IPS-20b (cell line): ENCODE data around the gene CYP11A1.

Source experiments
- H3K27ac ChIP-seq: one replicate; pipeline ENCODE4 v1.5.1; 2013; ENCODE audit warnings: low read length
- H3K27me3 ChIP-seq: 2 replicates; pipeline ENCODE4 v1.6.1; 2013; ENCODE audit warnings: mild to moderate bottlenecking, low read length, inconsistent platforms; ENCODE audit not compliant: insufficient read depth
- H3K36me3 ChIP-seq: 2 replicates; pipeline ENCODE4 v1.6.1; 2013; ENCODE audit warnings: low read depth, mild to moderate bottlenecking, inconsistent platforms, low read length, moderate library complexity; ENCODE audit not compliant: insufficient read depth
- H3K4me1 ChIP-seq: 2 replicates; pipeline ENCODE4 v1.6.1; 2013; ENCODE audit warnings: mild to moderate bottlenecking, control low read depth, inconsistent platforms, low read length, moderate library complexity; ENCODE audit not compliant: insufficient read depth
- H3K4me3 ChIP-seq: 2 replicates; pipeline ENCODE4 v1.5.1; 2013; ENCODE audit warnings: mild to moderate bottlenecking, low read length, inconsistent platforms
- H3K9ac ChIP-seq: 2 replicates; pipeline ENCODE4 v1.6.1; 2013; ENCODE audit warnings: low read depth, mild to moderate bottlenecking, inconsistent platforms, low read length, moderate library complexity
- H3K9me3 ChIP-seq: 2 replicates; pipeline ENCODE4 v1.6.1; 2013; ENCODE audit warnings: mild to moderate bottlenecking, low read depth, low read length, inconsistent platforms; ENCODE audit not compliant: insufficient read depth

The CYP11A1 gene

DNA sequence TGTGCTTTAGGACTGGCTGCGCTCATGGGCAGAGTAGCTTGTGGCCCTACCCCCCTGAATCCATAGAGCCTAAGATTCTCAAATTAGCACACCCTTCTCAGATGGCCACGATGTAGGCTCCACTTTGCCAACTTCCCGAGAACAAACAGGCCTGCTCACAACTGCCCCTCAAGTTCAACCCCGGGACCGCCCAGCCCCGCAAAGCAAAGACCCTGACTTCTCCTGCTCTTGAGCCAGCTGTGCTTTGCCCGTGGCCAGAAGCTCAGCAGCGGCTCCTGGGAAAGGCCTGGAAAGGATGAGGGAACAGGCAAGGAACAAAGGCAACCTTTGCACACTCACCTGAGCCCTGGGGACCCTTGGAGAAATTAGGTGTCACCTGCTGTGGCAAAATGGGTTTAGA, 32.0 kb downstream of the CYP11A1 start:
- Histone ChIP-seq H3K27ac (no peak overlapping the region), H3K9ac (no peak overlapping the region), H3K27me3 (no peaks in the 10 kb centered on the region), H3K4me3 (no peak overlapping the region), H3K36me3 (no peaks in the 10 kb centered on the region), H3K4me1 (no peaks in the 10 kb centered on the region), H3K9me3 (no peaks in the 10 kb centered on the region)

DNA sequence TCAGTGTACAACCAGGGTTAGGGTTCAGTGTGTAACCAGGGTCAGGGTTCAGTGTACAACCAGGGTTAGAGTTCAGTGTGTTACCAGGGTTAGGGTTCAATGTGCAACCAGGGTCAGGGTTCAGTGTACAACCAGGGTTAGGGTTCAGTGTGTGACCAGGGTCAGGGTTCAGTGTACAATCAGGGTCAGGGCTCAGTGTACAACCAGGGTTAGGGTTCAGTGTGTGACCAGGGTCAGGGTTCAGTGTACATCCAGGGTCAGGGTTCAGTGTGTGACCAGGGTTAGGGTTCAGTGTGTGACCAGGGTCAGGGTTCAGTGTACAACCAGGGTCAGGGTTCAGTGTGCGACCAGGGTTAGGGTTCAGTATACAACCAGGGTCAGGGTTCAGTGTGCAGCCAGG, 33.3 kb downstream of the CYP11A1 start:
- Histone ChIP-seq H3K36me3 (no peaks in the 10 kb centered on the region), H3K9me3 (no peaks in the 10 kb centered on the region), H3K4me1 (no peaks in the 10 kb centered on the region), H3K27me3 (no peaks in the 10 kb centered on the region), H3K9ac (no peak overlapping the region), H3K4me3 (no peak overlapping the region), H3K27ac (no peak overlapping the region)

DNA sequence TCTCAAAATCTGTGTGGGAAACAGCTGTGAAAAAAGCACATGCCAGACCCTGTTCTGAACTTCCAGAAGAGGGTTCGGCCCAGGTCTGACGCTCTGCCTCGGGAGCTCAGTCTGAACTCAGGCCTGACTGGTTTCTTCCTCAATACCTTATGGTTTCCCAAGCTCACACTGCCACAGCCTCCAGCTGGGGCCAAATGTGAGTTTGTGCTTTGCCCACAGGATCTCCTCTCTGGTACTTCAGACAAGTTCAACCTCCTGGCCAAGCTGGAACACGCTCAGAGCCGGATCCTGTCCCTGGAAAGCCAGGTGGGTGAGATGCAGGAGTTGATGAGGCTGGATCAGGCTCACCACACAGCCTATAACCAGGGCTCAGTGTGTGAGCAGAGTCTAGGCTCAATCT, 33.8 kb downstream of the CYP11A1 start:
- Histone ChIP-seq H3K4me3 (no peak overlapping the region), H3K27me3 (no peaks in the 10 kb centered on the region), H3K36me3 (no peaks in the 10 kb centered on the region), H3K9me3 (no peaks in the 10 kb centered on the region), H3K4me1 (no peaks in the 10 kb centered on the region), H3K9ac (no peak overlapping the region), H3K27ac (no peak overlapping the region)

DNA sequence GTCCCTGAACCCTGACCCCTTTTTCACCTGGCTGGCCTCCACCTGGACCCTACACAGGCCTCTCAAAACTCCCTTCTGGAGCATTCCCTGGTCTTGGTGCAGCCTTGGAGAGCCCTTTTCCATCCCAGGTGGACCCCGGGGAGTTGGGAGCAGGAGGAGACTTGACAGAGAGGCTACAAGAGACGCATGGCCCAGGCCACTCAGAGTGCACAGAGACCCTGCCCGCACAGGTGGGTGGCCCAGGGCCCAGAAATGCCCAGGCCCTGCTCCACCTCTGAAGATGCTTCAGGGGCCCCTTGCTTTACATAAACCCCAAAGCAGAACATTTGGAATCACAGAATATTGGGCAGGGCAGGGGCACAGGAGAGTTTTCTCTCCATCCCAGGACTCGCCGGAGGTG, 34.4 kb downstream of the CYP11A1 start:
- H3K27ac ChIP-seq = no peak overlapping the region
- no peaks in the 10 kb centered on the region for H3K27me3 ChIP-seq
- no peaks in the 10 kb centered on the region for H3K36me3 ChIP-seq
- no peak overlapping the region for H3K9ac ChIP-seq
- no peak overlapping the region for H3K4me3 ChIP-seq
- no peaks in the 10 kb centered on the region for H3K4me1 ChIP-seq
- H3K9me3 ChIP-seq = no peaks in the 10 kb centered on the region

DNA sequence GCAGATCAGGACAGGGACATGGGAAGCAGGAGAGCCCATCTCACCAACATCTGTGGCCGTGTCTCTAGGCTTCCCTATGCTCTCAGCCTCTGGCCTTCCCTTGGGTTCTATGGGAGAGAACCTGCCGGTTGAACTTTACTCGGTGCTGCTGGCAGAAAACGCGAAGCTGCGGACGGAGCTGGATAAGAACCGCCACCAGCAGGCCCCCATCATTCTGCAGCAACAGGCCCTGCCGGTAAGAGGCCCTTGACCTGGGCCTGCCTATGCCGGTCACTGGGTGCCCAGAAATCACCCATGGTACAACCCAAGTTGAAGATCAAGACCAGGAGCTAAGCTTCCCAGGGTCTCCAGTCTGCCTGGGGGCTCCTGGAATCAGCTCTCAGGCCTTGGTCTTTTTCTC, 34.8 kb downstream of the CYP11A1 start:
- Histone ChIP-seq H3K4me3 (no peak overlapping the region), H3K9me3 (no peaks in the 10 kb centered on the region), H3K4me1 (no peaks in the 10 kb centered on the region), H3K9ac (no peak overlapping the region), H3K27me3 (no peaks in the 10 kb centered on the region), H3K27ac (no peak overlapping the region), H3K36me3 (no peaks in the 10 kb centered on the region)

DNA sequence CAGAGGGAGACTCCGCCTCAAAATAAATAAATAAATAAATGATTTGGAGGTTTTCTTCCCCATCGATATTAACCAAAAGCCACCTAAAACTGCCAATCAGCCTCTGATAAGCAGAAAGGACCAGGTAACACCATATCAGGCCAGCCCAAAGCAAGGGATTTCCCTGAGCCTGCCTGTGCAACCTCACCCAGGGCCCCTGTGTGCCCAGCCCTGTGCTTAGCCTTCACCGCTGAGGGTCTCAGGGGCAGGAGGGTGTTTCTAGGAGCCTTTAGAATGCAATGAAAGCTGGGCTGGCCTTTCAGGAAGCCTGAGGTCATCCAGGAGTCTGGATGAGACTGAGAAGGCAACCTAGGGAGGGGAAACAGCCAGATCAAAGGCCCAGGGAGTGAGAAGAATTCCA, 35.4 kb downstream of the CYP11A1 start:
- H3K36me3 ChIP-seq = no peaks in the 10 kb centered on the region
- H3K27me3 ChIP-seq = no peaks in the 10 kb centered on the region

DNA sequence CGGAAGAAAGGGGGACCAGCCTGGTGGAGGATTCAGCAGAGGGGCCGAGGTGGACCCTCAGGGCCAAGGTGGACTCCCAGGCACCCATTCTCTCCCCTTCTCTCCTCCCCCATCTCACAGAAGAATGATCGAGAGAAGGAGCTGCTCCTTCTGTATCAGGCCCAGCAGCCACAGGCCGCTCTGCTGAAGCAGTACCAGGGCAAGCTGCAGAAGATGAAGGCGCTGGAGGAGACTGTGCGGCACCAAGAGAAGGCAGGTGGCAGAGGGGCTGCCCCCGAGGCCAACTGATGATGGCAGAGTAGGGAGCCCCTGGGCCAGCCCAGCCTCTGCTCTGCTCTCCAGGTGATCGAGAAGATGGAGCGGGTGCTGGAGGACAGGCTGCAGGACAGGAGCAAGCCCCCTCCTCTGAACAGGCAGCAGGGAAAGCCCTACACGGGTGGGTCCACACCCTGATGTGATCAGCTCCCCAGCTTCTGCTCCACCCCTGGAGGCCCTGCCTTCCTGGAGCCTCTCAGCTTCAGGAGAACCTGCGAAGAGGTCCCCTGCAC, 36.5 kb downstream of the CYP11A1 start:
- no peaks in the 10 kb centered on the region for H3K27me3 ChIP-seq
- H3K36me3 ChIP-seq = no peaks in the 10 kb centered on the region
- no peaks in the 10 kb centered on the region for H3K9me3 ChIP-seq
- H3K9ac ChIP-seq = no peak overlapping the region
- H3K4me1 ChIP-seq = no peaks in the 10 kb centered on the region
- H3K27ac ChIP-seq = no peak overlapping the region
- no peak overlapping the region for H3K4me3 ChIP-seq

More for the DNA sequence above, 35.4 kb downstream of the CYP11A1 start:
- no peak overlapping the region for H3K9ac ChIP-seq
- H3K4me1 ChIP-seq = no peaks in the 10 kb centered on the region
- H3K27ac ChIP-seq = no peak overlapping the region
- no peak overlapping the region for H3K4me3 ChIP-seq
- no peaks in the 10 kb centered on the region for H3K9me3 ChIP-seq

DNA sequence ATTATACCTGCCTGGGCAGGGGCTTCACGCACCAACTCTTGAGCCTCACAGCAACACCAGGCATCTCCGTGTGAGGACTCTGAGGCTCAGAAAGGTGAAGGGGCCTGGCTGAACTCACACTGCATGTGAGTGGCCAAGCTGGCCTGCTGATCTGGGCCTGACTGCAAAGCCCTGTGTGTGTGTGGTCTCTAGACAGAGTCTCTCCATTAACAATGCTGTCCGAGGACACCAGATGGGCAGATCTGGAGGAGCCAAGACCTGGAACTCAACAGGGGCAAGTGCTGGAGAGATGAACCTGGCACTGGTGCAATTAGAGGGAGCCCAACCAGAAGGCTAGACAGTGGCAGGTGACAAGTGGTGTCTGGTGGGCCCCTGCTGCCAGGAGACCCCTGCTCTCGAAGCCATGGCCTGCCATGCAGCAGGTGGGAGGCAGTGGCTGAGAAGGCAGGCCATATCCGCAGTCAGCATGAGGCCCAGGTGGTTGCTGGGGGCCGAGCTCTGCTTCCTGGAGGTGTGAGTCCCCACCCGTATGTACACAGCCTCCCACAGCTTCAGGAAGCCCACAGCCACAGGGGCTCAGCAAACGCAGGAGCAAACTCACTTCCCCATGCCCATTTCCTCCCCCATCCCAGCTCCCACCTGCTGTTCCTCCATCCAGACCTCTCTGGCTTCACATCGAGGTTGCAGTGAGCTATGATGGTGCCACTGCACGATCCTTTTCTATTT, 39.0 kb downstream of the CYP11A1 start:
- Histone ChIP-seq H3K9me3 (no peaks in the 10 kb centered on the region), H3K36me3 (no peaks in the 10 kb centered on the region)

DNA sequence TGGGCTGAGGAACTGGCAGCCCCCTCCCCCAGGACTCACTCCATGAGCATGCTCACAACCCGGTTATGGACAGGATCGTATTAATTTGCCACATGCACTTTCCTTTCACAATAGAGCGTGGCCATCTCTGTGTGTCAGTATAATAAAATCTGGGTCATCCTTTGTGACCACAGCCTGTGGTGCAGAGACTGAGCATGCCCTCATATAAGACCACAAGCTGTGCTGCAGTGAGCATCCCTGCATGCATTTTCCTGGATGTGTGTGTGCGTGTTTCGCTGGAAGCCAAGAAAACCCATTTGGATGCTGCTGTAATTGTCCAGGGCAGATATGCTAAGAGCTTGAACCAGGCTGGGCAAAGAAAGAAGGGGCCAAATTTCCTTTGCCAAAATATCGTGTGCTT, 39.7 kb downstream of the CYP11A1 start:
- Histone ChIP-seq H3K9ac (no peak overlapping the region), H3K9me3 (no peaks in the 10 kb centered on the region), H3K27ac (no peak overlapping the region), H3K36me3 (no peaks in the 10 kb centered on the region), H3K27me3 (no peaks in the 10 kb centered on the region), H3K4me1 (no peaks in the 10 kb centered on the region), H3K4me3 (no peak overlapping the region)

More for the DNA sequence above, 39.0 kb downstream of the CYP11A1 start:
- H3K4me1 ChIP-seq = no peaks in the 10 kb centered on the region
- no peak overlapping the region for H3K27ac ChIP-seq
- no peak overlapping the region for H3K9ac ChIP-seq
- H3K27me3 ChIP-seq = no peaks in the 10 kb centered on the region
- no peak overlapping the region for H3K4me3 ChIP-seq

DNA sequence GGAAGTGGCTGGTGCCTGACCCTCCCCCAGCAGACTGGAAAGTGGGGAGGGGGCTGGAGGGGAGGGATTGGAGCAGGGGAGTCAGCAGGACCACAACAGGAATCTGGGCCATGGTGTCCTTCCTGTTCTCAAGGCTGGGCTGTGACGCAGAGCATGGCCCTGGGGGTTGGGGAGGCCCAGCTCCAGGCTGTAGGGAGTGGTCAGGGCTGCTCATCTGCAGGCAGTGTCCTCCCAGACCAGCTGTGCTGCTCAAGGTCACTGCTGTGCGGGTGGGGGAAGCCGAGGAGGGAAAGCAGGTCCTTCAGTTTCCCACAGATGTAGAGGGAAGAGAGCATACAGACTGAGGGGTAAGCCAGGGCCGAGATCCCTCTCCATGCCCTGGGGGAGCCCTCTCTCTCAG, 40.7 kb downstream of the CYP11A1 start:
- Histone ChIP-seq H3K27ac (no peak overlapping the region), H3K4me3 (no peak overlapping the region), H3K36me3 (no peaks in the 10 kb centered on the region), H3K9ac (no peak overlapping the region), H3K27me3 (no peaks in the 10 kb centered on the region), H3K4me1 (no peaks in the 10 kb centered on the region), H3K9me3 (no peaks in the 10 kb centered on the region)

DNA sequence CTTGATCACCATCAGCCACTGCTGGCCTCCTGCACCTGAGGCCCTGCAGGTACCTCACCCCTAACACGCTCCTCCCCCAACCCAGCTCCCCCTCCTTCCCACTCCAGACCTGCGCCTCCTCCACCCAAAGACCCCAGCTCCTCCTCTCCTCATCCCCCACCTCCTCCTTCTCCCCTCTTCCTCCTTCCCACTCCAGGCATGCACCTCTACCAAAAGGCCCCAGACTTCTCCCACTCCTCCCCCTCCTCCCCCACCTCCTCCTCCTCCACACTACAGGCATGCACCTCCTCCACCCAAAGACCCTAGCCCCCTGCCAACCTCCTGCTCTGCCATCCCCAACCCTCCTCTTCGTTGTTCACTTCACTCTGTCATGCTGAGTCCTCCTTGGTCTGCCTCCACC, 42.7 kb downstream of the CYP11A1 start:
- H3K27ac ChIP-seq = no peak overlapping the region
- no peak overlapping the region for H3K4me3 ChIP-seq
- H3K4me1 ChIP-seq = peaks cover 9% of the 10 kb centered on the region; the same call in 1 of the 2 replicates
- no peak overlapping the region for H3K9ac ChIP-seq
- H3K9me3 ChIP-seq = no peaks in the 10 kb centered on the region
- no peaks in the 10 kb centered on the region for H3K36me3 ChIP-seq
- no peaks in the 10 kb centered on the region for H3K27me3 ChIP-seq

DNA sequence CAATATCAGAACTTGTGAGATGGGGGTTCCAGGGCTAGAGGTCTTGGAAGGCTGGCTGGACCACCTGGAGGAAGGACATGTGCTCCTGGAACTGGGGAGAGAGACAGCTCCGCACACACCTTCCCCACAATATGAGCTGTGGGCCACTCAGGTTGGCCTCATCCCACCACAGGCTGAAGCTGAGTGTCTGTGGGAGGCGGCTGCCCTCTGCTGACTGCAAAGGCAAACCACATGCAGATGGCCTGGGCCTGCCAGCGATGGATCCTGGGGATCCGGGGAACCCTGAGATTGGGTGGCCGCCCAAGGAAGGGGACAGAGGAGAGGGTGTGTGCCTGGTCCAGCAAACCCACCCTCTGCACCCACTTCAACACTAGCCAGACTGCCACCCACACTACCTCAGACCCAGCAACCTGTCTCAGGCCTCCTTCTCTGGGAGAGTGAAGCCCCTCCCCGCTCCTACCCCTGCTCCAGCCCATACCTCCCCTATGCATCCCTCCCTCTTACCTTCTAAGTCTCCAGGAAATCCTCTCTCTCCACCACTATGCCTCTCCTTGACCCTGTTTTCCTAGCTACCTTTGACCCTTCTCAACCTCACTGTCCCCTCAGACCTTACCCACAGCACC, 44.8 kb downstream of the CYP11A1 start:
- no peaks in the 10 kb centered on the region for H3K9me3 ChIP-seq
- H3K27me3 ChIP-seq = no peaks in the 10 kb centered on the region
- peaks cover 20% of the 10 kb centered on the region; the same call in 1 of the 2 replicates for H3K4me1 ChIP-seq
- H3K9ac ChIP-seq = no peak overlapping the region
- no peaks in the 10 kb centered on the region for H3K36me3 ChIP-seq
- H3K4me3 ChIP-seq = no peak overlapping the region
- no peak overlapping the region for H3K27ac ChIP-seq
